HepG2 (cell line): ENCODE measurements around the gene SCYGR5. TPM values are rescaled to one million over a fixed set of nuclear protein-coding genes. Genes with fewer than 3 reads are reported as not detected.

ENCODE experiments used
- ATF4 ChIP-seq, 2 experiments: fragments of 450-650 bp in 1 of 2; sonication (generic) in 1 of 2; formaldehyde crosslinking; IDR thresholded peaks; 2 replicates each; pipeline versions ENCODE4 v1.5.0 to v1.8.0; 2020 to 2022; ENCODE audit warnings: mild to moderate bottlenecking in 1 of 2, missing genetic modification reagents in 1 of 2
- EP300 ChIP-seq, 3 experiments: sonication (generic) in 1 of 3; formaldehyde crosslinking in 1 of 3; IDR thresholded peaks; 2 replicates each; pipeline versions ENCODE4 v1.5.1 to v1.6.1; 2011 to 2020; ENCODE audit warnings: low read depth in 2 of 3, low read length in 2 of 3, borderline replicate concordance in 1 of 3, improper control_type of control experiment in 1 of 3, mild to moderate bottlenecking in 1 of 3, missing genetic modification reagents in 1 of 3, moderate library complexity in 1 of 3
- HIVEP1 ChIP-seq: sonication (generic); formaldehyde crosslinking; IDR thresholded peaks from 2 replicates; pipeline ENCODE4 v1.4.0; 2020; ENCODE audit warnings: mild to moderate bottlenecking, missing genetic modification reagents
- HNF4G ChIP-seq, 2 experiments: sonication (generic) in 1 of 2; formaldehyde crosslinking in 1 of 2; IDR thresholded peaks; 2 replicates each; pipeline versions ENCODE4 v1.4.0 to v1.6.1; 2011 to 2020; ENCODE audit warnings: borderline replicate concordance in 2 of 2, low read depth in 2 of 2, mild to moderate bottlenecking in 2 of 2, low read length in 1 of 2, missing genetic modification reagents in 1 of 2, moderate library complexity in 1 of 2
- KMT2A ChIP-seq: sonication (generic); formaldehyde crosslinking; IDR thresholded peaks from 2 replicates; pipeline ENCODE4 v1.4.0; 2020; ENCODE audit warnings: missing genetic modification reagents
- NCOR1 ChIP-seq: fragments of 200-600 bp; sonication (generic); IDR thresholded peaks from 2 replicates; pipeline ENCODE4 v1.7.0; 2017; ENCODE audit warnings: antibody characterized with exemption, low read length, borderline replicate concordance
- NFE2L2 ChIP-seq: fragments of 150-350 bp; IDR thresholded peaks from 2 replicates; pipeline ENCODE4 v1.6.1; 2014; ENCODE audit warnings: low read length
- NFIC ChIP-seq: IDR thresholded peaks from 2 replicates; pipeline ENCODE4 v1.6.1; 2012; ENCODE audit warnings: mild to moderate bottlenecking, low read length, inconsistent platforms
- NKX3-1 ChIP-seq: sonication (generic); formaldehyde crosslinking; IDR thresholded peaks from 2 replicates; pipeline ENCODE4 v1.5.0; 2020; ENCODE audit warnings: missing genetic modification reagents
- NR2F6 ChIP-seq, 2 experiments: IDR thresholded peaks; 2 replicates each; pipeline ENCODE4 v1.6.1; 2016; ENCODE audit warnings: antibody characterized with exemption in 1 of 2, mild to moderate bottlenecking in 1 of 2
- SMARCC2 ChIP-seq: fragments of 450-650 bp; IDR thresholded peaks from 2 replicates; pipeline ENCODE4 v1.6.1; 2017; ENCODE audit warnings: antibody characterized with exemption, mild to moderate bottlenecking
- SNAI1 ChIP-seq: sonication (generic); formaldehyde crosslinking; IDR thresholded peaks from 2 replicates; pipeline ENCODE4 v1.5.0; 2020; ENCODE audit warnings: mild to moderate bottlenecking, missing genetic modification reagents, borderline replicate concordance
- U2AF1 ChIP-seq: fragments of 200-400 bp; formaldehyde crosslinking; optimal IDR thresholded peaks from 2 replicates; pipeline ENCODE3; 2017; ENCODE audit warnings: mild to moderate bottlenecking, low read depth, low read length
- YY1 ChIP-seq: IDR thresholded peaks from 2 replicates; pipeline ENCODE4 v1.6.1; 2011; ENCODE audit warnings: low read length, low read depth, moderate library complexity, mild to moderate bottlenecking; ENCODE audit not compliant: insufficient read depth, insufficient replicate concordance
- ZFP90 ChIP-seq: sonication (generic); formaldehyde crosslinking; IDR thresholded peaks from 2 replicates; pipeline ENCODE4 v1.8.0; 2022; ENCODE audit warnings: missing genetic modification reagents, mild to moderate bottlenecking, inconsistent platforms, borderline replicate concordance
- ZNF607 ChIP-seq: sonication (generic); formaldehyde crosslinking; IDR thresholded peaks from 2 replicates; pipeline ENCODE4 v1.5.1; 2020; ENCODE audit warnings: missing genetic modification reagents, mild to moderate bottlenecking, borderline replicate concordance
- ZNF660 ChIP-seq: sonication (generic); formaldehyde crosslinking; IDR thresholded peaks from 2 replicates; pipeline ENCODE4 v1.5.1; 2020; ENCODE audit warnings: mild to moderate bottlenecking, low read depth, missing genetic modification reagents, borderline replicate concordance
- ZNF672 ChIP-seq: sonication (generic); formaldehyde crosslinking; IDR thresholded peaks from 2 replicates; pipeline ENCODE4 v1.8.1; 2022; ENCODE audit warnings: missing genetic modification reagents
- polyA plus RNA-seq, 8 experiments: library from polyadenylated mRNA; depleted of rRNA in 3 of 8; stranded (reverse) in 7 of 8; unstranded in 1 of 8; fragments of >200 nt; fragmentation: Illumina TruSeq in 4 of 8; extraction: Trizol in 4 of 8; gene quantifications; 2 replicates each; pipeline versions ENCODE4 v1.2.1 to v1.2.3, GENCODE V29; 2011 to 2016; ENCODE audit warnings: low read depth in 4 of 8, missing spikeins in 1 of 8, mixed read lengths in 1 of 8; ENCODE audit not compliant: insufficient read depth in 1 of 8
- total RNA-seq, 5 experiments: library from RNA; depleted of rRNA; stranded (reverse); fragments of >200 nt; fragmentation: Illumina TruSeq; extraction: Trizol; gene quantifications; 2 replicates each; pipeline ENCODE4 v1.2.3, GENCODE V29; 2016; ENCODE audit warnings: low read depth in 1 of 5
- TF ChIP-seq, protein P1 (sequence below): sonication (generic); formaldehyde crosslinking; IDR thresholded peaks from 2 replicates; pipeline ENCODE4 v1.4.0; 2020; ENCODE audit warnings: missing genetic modification reagents
- TF ChIP-seq, protein P2 (sequence below): sonication (generic); formaldehyde crosslinking; IDR thresholded peaks from 2 replicates; pipeline ENCODE4 v1.4.0; 2020; ENCODE audit warnings: low read depth, mild to moderate bottlenecking, missing genetic modification reagents
- TF ChIP-seq, protein P3 (sequence below): sonication (generic); formaldehyde crosslinking; IDR thresholded peaks from 2 replicates; pipeline ENCODE4 v1.5.1; 2020; ENCODE audit warnings: mild to moderate bottlenecking, missing genetic modification reagents, moderate library complexity
- TF ChIP-seq, protein P4 (sequence below): sonication (generic); formaldehyde crosslinking; IDR thresholded peaks from 2 replicates; pipeline ENCODE4 v1.4.0; 2020; ENCODE audit warnings: mild to moderate bottlenecking, missing genetic modification reagents

SCYGR5 gene
- total and polyA plus RNA-seq, 2 of the 13 experiments (the other 11 are each of a cell fraction or from before 2014, with no cell fraction given), result not detected

DNA sequence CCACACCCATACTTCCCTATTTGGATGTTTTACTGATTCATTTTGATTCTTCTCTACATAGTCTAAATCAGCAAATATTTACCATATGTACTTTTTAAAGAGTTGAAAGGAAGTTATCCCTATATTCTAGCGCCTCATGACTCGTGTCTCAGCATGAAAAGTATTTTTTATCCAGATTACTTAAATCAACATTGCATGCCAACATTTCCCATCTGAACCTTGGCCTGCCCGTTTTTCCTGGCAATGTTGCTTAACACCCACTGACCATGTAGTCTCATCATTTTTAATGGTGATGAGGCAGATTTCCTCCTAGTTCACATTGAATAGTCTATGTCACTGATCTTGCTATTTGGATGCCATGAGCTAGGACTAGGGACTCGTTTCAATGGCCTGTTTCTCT, 13.2 kb upstream of the SCYGR5 start (continued):
- TF ChIP-seq ATF4 (CRISPR knock-in tag; IDR thresholded peaks at IDR 0.05) (no peak), ZNF672 (CRISPR knock-in tag) (no peak), ZNF607 (no peak), HNF4G (IDR thresholded peaks at IDR 0.05; ENCODE audit: borderline replicate concordance, low read depth, low read length) (0 out of 2 replicates have a peak, but pooled peaks have one; percentile 25), HNF4G (CRISPR knock-in tag; IDR thresholded peaks at IDR 0.05; ENCODE audit: borderline replicate concordance, low read depth) (no peak), ZNF660 (CRISPR knock-in tag) (no peak), HIVEP1 (CRISPR knock-in tag) (no peak), YY1 (no peak), NFE2L2 (peak; percentile 61; the same call in 1 of the 2 replicates), NFIC (peak; percentile 50; the same call in 1 of the 2 replicates), SMARCC2 (0 out of 2 replicates have a peak, but pooled peaks have one; percentile 26), KMT2A (CRISPR knock-in tag) (no peak), SNAI1 (no peak), EP300 (IDR thresholded peaks at IDR 0.05; ENCODE audit: low read depth in 2 of 2, low read length in 2 of 2) (peak; percentile 44 to 66; a peak in 1 of 4 replicates), EP300 (CRISPR knock-in tag; IDR thresholded peaks at IDR 0.05; ENCODE audit: borderline replicate concordance) (peak; percentile 78), NR2F6 (IDR thresholded peaks at IDR 0.05) (no peak), NR2F6 (CRISPR knock-in tag; IDR thresholded peaks at IDR 0.05) (0 out of 2 replicates have a peak, but pooled peaks have one; percentile 28), ZFP90 (CRISPR knock-in tag) (no peak), NCOR1 (peak; percentile 69; the same call in 1 of the 2 replicates), U2AF1 (no peak), NKX3-1 (no peak)
- TF ChIP-seq, protein P1, sequence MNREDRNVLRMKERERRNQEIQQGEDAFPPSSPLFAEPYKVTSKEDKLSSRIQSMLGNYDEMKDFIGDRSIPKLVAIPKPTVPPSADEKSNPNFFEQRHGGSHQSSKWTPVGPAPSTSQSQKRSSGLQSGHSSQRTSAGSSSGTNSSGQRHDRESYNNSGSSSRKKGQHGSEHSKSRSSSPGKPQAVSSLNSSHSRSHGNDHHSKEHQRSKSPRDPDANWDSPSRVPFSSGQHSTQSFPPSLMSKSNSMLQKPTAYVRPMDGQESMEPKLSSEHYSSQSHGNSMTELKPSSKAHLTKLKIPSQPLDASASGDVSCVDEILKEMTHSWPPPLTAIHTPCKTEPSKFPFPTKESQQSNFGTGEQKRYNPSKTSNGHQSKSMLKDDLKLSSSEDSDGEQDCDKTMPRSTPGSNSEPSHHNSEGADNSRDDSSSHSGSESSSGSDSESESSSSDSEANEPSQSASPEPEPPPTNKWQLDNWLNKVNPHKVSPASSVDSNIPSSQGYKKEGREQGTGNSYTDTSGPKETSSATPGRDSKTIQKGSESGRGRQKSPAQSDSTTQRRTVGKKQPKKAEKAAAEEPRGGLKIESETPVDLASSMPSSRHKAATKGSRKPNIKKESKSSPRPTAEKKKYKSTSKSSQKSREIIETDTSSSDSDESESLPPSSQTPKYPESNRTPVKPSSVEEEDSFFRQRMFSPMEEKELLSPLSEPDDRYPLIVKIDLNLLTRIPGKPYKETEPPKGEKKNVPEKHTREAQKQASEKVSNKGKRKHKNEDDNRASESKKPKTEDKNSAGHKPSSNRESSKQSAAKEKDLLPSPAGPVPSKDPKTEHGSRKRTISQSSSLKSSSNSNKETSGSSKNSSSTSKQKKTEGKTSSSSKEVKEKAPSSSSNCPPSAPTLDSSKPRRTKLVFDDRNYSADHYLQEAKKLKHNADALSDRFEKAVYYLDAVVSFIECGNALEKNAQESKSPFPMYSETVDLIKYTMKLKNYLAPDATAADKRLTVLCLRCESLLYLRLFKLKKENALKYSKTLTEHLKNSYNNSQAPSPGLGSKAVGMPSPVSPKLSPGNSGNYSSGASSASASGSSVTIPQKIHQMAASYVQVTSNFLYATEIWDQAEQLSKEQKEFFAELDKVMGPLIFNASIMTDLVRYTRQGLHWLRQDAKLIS (CRISPR knock-in tag), result no peak
- TF ChIP-seq, protein P2, sequence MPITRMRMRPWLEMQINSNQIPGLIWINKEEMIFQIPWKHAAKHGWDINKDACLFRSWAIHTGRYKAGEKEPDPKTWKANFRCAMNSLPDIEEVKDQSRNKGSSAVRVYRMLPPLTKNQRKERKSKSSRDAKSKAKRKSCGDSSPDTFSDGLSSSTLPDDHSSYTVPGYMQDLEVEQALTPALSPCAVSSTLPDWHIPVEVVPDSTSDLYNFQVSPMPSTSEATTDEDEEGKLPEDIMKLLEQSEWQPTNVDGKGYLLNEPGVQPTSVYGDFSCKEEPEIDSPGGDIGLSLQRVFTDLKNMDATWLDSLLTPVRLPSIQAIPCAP (CRISPR knock-in tag), result no peak
- TF ChIP-seq, protein P3, sequence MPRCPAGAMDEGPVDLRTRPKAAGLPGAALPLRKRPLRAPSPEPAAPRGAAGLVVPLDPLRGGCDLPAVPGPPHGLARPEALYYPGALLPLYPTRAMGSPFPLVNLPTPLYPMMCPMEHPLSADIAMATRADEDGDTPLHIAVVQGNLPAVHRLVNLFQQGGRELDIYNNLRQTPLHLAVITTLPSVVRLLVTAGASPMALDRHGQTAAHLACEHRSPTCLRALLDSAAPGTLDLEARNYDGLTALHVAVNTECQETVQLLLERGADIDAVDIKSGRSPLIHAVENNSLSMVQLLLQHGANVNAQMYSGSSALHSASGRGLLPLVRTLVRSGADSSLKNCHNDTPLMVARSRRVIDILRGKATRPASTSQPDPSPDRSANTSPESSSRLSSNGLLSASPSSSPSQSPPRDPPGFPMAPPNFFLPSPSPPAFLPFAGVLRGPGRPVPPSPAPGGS, result no peak
- TF ChIP-seq, protein P4, sequence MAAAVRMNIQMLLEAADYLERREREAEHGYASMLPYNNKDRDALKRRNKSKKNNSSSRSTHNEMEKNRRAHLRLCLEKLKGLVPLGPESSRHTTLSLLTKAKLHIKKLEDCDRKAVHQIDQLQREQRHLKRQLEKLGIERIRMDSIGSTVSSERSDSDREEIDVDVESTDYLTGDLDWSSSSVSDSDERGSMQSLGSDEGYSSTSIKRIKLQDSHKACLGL (CRISPR knock-in tag), result no peak
